Measurements from ENCODE around the gene ATL2.
"Not testable (repeated sequence)": the region's sequence is repeated elsewhere in the genome, so short reads cannot be mapped to it uniquely, and the experiment has no call there.

ATL2 gene

DNA sequence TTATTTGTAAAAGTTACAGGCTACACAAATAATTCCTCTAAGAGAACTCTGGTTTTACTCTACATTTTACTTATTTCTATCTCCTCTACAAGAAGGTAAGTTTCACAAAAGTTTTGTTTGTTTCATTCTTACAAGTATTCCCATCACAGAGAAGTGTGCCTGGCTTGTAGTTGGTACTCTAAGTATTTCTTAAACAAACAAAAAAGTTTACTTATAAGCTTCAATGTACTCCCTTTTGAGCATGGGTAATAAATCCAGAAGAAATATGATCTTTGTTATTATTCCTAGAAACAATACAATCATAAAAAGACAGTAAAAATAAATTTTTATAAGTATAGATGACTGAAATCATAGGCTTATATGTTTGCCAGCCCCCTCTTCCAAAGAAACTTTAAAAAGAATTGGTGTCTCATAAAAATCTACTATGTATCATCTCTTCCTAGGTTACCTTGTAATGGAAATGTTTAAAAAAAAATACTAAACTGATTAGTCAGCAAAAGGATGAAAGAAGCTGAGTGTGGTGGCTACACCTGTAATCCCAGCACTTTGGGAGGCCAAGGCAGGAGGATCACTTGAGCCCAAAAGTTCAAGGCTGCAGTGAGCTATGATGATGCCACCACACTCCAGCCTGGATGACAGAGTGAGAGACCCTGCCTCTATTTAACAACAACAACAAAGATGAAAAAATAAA, 54.7 kb downstream of the ATL2 start:
- no peak for DNase-seq

DNA sequence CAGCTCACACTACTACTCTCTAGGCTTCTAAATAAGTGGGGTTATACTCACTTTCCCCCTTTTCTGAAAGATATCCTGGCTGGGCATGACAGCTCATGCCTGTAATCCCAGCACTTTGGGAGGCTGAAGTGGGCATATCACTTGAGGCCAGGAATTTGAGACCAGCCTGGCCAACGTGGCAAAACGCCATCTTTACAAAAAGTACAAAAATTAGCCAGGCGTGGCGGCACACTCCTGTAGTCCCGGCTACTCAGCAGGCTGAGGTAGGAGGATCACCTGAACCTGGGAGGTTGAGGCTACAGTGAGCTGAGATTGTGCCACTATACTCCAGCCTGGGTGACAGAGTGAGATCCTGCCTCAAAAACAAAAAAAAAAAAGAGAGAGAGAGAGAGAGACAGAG, 57.8 kb downstream of the ATL2 start:
- DNase-seq: not testable (repeated sequence)

DNA sequence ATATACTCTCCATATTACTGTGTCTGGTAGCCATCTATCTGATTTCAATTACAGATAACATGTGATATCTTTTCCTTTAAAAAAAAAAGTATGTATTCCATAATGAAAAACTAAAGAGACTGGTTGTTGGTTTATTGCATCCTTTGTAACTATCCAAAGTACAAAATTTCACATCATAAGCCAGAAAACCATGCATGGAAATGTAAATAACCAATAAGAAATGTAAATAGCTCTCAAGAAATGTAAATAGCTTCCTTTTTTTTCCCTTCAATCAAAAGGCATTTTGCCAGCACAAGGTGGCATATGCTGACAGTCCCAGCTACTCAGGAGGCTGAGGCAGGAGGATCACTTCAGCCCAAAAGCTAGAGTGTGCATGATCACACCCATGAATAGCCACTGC, 59.3 kb downstream of the ATL2 start:
- no peak for DNase-seq

DNA sequence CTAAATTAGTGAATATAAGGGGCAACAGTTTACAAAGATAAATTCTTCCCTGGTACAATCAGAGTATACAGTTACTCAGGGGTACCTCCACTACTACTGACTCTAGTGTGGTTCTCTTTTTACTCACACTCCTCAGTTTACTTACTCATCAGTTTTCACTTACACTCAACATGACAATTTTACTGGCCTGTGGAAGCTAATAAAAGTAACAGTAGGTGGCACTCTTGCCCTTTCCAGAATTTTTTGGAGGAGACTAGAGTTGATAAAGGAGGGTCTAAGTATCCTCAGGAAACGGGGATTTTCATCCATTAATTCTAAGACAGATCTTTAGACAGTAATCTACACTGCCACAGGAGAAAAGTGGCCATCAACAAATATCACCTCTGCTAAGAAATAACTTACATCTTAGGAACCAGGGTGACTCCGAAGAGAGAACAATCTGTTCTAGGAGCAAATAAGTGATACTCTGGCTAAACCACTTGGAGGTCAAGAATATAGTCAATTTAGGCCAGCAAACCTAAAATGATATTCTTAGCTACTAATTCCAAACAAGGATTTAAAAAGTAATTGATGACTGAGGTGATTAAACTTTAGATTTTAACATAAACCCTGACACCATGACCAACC, 61.3 kb downstream of the ATL2 start:
- DNase-seq: no peak

DNA sequence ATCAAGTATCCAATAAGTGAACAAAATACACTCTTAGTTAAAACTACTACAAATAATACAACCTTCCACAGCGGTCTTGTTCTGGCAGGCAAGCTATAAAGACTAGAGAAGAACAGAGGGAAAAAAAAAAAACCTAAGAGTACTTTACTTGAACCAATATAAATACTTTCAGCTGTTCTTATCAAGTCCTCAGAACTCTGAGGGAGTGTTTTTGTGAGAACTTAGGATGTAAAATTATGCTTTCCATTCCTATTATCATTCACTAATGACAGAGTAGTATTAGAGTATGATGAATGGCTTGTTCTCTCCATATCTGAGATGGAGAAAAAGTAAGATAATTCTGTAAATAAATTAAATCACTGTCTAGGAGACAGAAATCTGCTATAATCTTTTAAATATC, 68.3 kb downstream of the ATL2 start:
- no peak for DNase-seq

DNA sequence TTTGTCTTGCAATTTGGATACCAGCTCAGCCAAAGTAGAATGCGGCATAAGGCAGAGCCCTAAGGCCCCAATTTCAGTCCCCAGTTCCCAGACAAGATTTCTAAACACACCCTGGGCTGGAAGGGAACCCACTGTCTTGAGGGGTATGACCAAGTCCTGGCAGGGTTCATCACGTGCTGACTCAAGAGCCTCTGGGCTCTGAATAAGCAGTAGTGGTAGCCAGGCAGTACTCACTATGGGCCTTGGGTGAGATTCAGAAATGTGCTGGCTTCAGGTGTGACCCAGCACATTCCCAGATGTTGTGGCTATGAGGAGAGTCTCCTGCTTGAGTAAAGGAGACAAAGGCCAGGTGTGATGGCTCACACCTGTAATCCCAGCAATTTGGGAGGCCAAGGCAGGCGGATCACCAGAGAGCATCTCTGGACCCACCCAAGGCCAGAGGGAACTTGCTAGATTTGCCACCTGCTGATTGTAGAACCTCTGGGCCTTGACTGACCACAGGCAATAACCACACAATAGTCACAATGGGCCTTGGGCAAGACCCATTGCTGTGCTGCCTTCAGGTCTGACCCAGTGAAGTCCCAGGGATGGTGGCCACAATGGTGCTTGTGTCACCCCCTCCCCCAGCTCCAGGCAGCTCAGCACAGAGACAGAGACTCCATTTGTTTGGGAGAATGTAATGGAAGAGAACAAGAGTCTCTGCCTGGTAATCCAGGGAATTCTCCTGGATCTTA, 74.9 kb downstream of the ATL2 start:
- DNase-seq: no peak

DNA sequence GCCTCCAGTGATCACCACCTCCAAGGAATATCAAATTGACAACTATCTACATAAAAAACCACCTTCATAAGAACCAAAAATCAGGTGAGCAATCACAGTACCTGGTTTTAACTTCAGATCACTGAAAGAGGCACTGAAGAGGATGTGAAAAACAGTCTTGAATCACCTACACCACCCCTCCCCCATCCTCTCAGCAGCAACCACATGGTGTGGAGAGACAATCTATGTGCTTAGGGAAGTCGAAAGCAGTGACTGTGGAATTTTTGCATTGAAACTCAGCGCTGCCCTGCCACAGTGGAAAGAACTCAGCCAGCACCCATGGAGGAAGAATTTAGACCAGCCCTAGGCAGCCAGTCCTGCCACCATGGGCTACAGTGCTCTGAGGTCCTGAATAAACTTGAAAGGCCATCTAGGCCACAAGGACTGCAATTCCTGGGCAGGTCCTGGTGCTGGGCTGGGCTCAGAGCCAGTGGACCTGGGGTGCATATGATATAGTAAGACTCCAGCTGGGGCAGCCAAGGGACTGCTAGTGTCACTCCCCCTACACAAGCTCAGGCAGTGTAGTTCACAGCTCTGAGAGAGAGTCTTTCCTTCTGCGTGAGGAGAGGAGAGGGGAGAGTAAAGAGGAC, 75.6 kb downstream of the ATL2 start:
- DNase-seq: no peak

DNA sequence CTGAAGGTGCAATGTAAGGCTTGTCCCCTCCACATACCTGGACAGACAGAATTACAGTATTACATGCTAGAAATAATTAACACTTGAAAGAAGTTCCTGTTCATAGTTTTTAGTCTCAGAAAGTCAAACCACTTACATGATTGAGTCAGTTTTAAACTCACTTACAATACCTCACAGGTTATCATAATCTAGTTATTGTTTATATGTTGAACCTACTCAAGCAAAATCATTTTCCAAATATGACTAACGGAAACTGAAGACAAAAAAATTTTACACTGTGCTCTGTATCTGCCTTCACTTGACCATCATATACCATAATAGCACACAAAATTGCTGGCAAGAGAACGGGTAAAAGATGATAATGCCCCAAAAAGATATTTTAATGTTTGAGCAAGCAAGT, 78.5 kb downstream of the ATL2 start:
- DNase-seq: no peak

DNA sequence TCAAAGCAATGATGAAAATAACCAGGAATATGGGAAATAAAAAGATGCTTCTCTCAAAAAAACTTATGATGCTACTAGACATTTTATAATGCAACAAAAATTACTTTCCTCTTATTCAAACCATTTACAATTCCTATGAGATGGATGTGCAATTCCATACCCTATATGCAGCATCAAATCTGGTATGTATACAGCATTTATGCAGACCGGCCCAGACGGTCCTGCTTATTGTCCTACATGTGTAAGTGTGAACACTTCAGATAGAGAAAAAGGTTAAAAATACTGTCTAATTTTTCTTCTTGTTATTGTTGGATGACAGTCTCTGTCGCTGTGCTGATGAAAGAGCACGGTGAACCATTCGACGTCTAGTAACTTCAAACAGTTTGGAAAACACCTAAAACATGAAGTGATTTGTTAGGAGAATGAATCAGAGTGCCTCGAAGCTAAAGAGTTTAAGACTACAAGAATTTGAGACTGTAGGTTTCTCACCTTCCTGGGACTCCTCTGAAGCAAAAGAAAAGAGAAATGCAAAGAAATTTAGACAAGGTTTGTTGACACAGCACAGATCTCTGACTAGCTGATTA, 80.8 kb downstream of the ATL2 start:
- no peak for DNase-seq

DNA sequence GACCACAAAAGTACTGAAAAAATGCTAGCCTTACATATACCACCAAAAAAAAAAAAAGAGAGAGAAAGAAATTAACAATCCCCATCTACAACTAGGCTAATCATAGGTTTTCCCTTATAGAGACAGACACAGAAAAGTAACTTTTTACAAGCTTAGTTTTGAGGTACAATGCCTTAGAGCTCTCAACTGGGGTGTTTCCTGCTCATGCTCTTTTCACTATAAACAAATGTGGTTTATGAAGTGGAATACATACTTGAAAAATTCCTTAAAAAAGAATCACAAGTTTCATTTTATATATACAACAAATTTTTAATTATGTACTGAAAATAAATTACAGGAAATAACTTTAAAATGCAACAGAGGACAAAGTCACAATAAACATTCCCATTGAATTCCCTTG, 82.5 kb downstream of the ATL2 start:
- DNase-seq: no peak

DNA sequence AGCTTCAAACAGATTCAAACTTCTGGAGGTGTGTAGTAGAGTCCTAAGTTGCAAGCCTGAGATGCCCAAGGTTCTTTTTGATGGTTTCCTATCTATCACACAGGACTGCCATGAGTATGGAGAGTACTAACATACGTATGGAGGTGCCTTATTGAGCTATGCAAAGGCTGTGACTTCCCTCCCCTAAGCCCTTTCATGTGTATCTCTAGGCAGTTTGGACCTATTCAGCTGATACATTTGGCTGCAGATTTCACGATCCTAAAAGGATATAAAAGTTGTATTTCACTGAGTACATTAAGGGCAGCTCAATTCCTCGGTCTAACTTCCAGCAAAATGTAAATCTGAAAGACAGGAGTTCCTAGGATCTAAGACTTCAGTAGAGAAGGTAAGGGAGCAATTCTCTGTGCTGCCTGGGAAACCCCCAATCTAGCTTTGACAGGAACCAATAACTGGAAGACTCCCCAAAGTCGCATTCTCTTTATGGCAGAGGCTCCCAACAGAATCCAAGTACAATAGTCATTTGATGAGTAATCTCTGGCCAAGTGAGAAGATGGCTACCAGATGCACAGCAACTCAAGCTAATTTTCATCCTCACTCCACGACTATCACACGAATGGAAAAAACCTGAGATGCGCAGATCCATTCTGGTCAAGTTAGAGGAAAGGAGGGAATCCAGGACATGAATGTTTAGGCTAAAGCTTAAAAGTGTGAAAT, 83.8 kb downstream of the ATL2 start:
- no peak for DNase-seq

DNA sequence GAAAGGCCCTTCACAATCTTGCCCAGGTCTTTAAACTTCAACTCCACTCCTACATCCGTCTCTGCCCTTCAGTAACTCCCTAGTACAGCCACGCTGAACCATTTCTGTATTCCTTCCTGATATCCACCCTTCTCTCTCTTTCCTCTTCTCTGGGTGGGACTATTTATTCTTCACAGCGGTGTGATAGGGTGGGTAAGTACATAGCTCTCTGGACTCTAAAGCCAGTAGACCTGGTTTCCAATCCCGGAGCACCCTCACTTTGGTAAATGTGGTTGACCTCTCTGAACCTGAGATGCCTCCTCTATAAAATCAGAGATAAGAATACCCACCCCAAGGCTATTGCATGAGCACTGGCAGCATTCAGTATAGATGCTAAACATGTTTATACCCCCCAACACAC, 86.7 kb downstream of the ATL2 start:
- DNase-seq: no peak

DNA sequence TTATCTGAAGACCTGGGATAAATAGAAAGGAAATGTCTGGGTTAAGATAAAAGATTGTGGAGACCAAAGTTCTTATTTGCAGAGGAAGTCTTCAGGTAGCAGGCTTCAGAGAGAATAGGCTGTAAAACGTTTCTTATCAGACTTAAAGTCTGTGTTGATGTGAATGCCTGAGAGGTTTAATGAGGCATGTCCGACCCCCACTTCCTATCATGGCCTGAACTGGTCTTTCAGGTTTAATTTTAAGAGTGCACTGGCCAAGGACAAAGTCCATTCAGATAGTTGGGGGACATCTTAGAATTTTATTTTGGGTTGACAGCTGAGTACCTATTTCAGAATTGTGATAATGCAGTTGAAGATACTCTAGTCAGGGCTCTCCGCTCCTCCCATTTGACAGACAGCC, 92.1 kb downstream of the ATL2 start:
- no peak for DNase-seq

DNA sequence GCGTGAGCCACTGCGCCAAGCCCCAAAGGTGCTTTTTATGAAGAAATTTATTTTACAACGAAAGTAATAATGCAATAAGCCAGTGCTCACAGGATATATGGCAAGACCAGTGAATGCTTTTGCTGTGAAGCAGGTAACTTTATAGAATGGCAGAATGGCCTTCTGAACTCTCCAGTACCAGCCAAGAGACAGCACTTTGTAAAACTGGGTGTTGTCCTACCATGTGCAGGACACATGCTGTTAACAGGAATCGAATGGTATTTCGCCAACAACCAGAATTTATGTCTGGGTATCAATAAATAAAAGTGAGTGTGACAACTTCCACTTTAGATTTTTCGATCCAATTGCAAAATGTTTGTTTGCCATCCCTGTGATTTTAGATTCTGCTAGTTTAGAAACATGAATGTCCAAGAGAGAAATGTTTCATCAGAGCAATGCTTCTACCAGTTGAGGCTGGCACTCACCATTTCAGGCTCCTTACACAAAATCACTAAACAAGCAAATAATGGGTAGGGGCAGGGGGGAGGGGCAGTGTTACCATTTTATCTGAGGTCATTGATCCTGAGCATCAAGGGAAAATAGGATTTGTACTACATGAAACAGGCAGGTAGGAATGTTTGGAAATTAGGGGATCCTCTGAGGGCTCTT, 95.9 kb downstream of the ATL2 start:
- DNase-seq: no peak

DNA sequence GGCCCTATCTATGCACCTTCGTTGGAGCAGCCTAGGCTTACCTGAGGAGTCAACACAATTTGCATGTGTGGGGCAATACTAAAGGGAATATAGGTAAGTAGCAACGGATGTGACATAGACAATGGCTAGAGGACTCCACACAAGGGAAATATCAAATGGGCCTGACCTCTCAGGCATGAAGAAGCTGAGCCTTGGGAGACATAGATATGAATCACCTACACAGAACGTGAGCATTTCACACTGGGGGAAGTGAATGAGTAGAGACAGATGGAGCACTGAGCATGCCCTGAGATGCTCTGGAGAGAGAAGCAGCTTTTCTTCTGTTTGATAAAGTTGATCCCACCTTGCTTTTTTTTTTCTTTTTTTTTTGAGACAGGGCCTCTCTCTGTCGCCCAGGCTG, 97.9 kb downstream of the ATL2 start:
- no peak for DNase-seq

DNA sequence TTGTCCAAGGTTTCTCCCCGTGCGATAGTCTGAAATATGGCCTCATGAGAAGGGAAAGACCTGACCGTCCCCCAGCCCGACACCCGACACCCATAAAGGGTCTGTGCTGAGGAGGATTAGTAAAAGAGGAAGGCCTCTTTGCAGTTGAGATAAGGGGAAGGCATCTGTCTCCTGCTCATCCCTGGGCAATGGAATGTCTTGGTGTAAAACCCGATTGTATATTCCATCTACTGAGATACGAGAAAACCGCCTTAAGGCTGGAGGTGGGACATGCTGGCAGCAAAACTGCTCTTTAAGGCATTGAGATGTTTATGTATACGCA, 99.0 kb downstream of the ATL2 start:
- DNase-seq: not testable (repeated sequence)

DNA sequence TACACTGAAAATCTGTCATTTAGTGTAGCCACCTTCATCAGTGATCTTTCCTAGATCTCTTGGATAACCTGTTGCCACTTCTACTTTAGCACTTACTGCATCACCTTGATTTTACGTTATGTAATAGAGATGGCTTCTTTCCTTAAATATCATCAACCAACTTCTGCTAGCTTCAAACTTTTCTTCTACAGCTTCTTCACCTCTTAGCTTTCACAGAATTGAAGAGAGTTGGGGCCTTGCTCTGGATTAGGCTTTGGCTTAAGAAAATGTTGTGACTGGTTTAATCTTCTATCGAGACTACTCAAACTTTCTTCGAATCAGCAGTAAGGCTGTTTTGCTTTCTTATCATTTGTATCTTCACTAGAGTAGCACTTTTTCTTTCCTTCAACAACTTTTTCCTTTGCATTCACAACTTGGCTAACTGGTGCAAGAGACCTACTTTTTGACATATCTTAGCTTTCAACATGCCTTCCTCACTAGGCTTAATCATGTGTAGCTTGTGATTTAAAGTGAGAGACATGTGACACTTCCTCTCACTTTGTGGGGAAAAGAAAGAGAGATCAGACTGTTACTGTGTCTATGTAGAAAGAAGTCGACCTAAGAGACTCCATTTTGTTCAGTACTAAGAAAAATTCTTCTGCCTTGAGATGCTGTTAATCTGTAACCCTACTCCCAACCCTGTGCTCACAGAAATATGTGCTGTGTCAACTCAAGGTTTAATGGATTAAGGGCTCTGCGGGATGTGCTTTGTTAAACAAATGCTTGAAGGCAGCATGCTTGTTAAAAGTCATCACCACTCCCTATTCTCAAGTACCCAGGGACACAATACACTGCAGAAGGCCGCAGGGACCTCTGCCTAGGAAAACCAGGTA, 99.6 kb downstream of the ATL2 start:
- DNase-seq: no peak

DNA sequence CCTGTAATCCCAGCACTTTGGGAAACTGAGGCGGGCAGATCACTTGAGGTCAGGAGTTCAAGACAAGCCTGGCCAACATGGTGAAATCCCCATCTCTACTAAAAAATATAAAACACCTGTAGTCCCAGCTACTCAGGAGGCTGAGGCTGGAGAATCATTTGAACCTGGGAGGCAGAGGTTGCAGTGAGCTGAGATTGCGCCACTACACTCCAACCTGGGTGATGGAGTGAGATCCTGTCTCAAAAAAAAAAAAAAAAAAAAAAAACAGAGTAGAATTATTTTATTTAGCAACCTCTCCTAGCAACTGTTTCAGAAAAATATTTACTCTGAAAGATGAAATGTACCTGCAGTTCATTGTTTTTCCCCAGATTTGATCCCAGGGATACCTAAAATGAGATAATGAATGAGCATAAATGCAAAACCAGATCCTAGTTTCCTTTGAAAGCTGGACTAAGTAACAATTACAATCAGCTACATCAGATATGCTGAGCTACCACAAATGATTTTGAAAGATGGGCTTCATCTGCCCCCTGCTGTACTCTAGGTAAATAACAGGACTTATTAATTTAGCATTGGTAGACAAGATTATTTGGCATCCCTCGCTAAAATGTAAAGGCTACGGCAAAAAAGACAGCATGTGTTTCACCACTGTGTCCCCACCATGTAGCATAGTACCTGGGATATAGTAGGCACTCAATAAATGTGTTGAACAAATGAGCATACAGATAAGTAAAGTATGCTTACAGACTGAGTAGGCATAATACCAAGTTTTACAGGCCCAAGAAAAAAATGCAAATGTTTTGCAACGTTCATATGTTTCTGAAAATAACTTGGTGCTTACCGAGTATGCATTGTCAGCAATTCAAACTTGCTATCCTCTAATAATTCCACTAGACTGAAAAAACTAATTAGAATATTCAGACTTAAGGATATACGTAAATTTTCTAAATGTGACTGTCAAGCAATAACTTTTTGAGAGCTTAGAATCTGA, 102.5 kb downstream of the ATL2 start:
- DNase-seq: peak; percentile 39

DNA sequence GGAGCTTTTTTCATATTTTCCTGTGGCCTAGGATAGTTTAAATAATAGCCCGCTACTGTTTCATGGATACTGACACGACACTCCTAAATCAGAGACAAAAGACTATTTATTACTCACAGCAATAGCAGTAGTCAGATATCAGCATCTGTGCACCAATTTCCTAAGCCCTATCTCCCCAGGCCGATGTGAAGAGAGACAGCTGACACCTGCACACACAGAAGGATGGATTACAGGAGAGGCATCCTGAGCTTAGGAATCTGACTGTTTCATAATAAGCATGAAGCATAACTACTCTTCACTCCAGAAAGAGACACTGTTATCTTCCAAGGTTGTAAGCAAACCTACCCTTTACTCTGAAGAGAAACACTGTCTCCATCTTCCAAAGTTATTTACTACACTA, 105.4 kb downstream of the ATL2 start:
- no peak for DNase-seq

DNA sequence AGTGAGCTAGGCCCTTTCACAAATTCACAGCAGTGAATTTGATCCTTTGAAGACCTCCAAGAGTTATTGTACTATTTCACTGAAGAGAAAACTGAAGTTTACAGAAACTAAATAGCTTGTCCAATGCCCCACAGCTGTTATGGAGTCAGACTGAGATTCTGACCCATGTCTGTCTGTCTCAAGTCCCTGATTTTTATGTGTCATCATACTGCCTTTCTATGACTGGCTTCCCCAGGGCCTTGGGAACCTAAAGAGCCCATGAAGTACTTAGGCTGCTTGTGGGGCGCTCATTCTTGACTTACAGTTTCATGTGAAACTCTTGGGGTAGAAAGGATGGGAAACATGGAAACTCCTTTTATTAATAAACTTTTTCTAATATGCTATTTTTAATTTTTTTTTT, 107.7 kb downstream of the ATL2 start:
- DNase-seq: no peak
